ENCODE measurements around the gene EID3. TPM values are rescaled to one million over a fixed set of nuclear protein-coding genes. Genes with fewer than 3 reads are reported as not detected.

EID3 gene
- total and polyA plus RNA-seq, 4 donors = 2.1 to 8.6 (median 7.6) TPM

- intact Hi-C loops (cut with DNase I) = no loop called here
- DNase-seq (no peak), ATAC-seq (ENCODE audit: low FRiP score) (no peak)
- peaks cover 0 to 6% of the 10 kb centered on the region in 2 donors for H3K4me1 ChIP-seq (ENCODE audit: control insufficient read depth in 1 of 2, insufficient read depth in 2 of 2, low read length in 2 of 2)
- no peaks in the 10 kb centered on the region for H3K9me3 ChIP-seq (ENCODE audit: control insufficient read depth, low read length)
- no peak overlapping the region for H3K27ac ChIP-seq (ENCODE audit: low read depth in 1 of 2, low read length in 2 of 2)
- 95 to 97% methylated on average over 4 of the region's 4 CpGs for WGBS, 2 donors
- H3K4me3 ChIP-seq (ENCODE audit: low read length in 2 of 2) = no peak overlapping the region
- H3K36me3 ChIP-seq (ENCODE audit: control insufficient read depth in 1 of 2, insufficient read depth in 2 of 2, low read length in 1 of 2) = no peaks in the 10 kb centered on the region
- no peaks in the 10 kb centered on the region for H3K27me3 ChIP-seq (ENCODE audit: control insufficient read depth in 1 of 2, insufficient read depth in 2 of 2, low read length in 1 of 2)
These were observed 28.7 kb upstream of the EID3 start for GRCh38 chr12:104274811-104275210.

- Histone ChIP-seq H3K4me1 (ENCODE audit: control insufficient read depth in 1 of 2, insufficient read depth in 2 of 2, low read length in 2 of 2) (peaks cover 5 to 7% of the 10 kb centered on the region in 2 donors), H3K36me3 (ENCODE audit: control insufficient read depth in 1 of 2, insufficient read depth in 2 of 2, low read length in 1 of 2) (no peaks in the 10 kb centered on the region), H3K9me3 (ENCODE audit: control insufficient read depth, low read length) (no peaks in the 10 kb centered on the region), H3K4me3 (ENCODE audit: low read length in 2 of 2) (no peak overlapping the region), H3K27ac (ENCODE audit: low read depth in 1 of 2, low read length in 2 of 2) (no peak overlapping the region), H3K27me3 (ENCODE audit: control insufficient read depth in 1 of 2, insufficient read depth in 2 of 2, low read length in 1 of 2) (no peaks in the 10 kb centered on the region)
- DNase-seq (no peak), ATAC-seq (ENCODE audit: low FRiP score) (no peak)
- 75 to 79% methylated on average over 5 of the region's 5 CpGs for WGBS, 2 donors
- intact Hi-C loops (cut with DNase I) = no loop called here
These were observed 27.9 kb upstream of the EID3 start for GRCh38 chr12:104275689-104276088.

GRCh38 chr12:104276273-104277131 lies 27.0 kb upstream of the EID3 start:
- H3K9me3 ChIP-seq (ENCODE audit: control insufficient read depth, low read length) = no peaks in the 10 kb centered on the region
- H3K4me3 ChIP-seq (ENCODE audit: low read length in 2 of 2) = no peak overlapping the region
- H3K36me3 ChIP-seq (ENCODE audit: control insufficient read depth in 1 of 2, insufficient read depth in 2 of 2, low read length in 1 of 2) = no peaks in the 10 kb centered on the region
- peaks cover 5 to 7% of the 10 kb centered on the region in 2 donors for H3K4me1 ChIP-seq (ENCODE audit: control insufficient read depth in 1 of 2, insufficient read depth in 2 of 2, low read length in 2 of 2)
- H3K27me3 ChIP-seq (ENCODE audit: control insufficient read depth in 1 of 2, insufficient read depth in 2 of 2, low read length in 1 of 2) = no peaks in the 10 kb centered on the region
- ATAC-seq (ENCODE audit: low FRiP score) (no peak), DNase-seq (no peak)
- 77 to 78% methylated on average over 8 of the region's 8 CpGs for WGBS, 2 donors
- no peak overlapping the region for H3K27ac ChIP-seq (ENCODE audit: low read depth in 1 of 2, low read length in 2 of 2)
- intact Hi-C loops (cut with DNase I) = no loop called here

GRCh38 chr12:104279164-104279563 lies 24.4 kb upstream of the EID3 start:
- H3K9me3 ChIP-seq (ENCODE audit: control insufficient read depth, low read length) = no peaks in the 10 kb centered on the region
- no peak for DNase-seq
- intact Hi-C loops (cut with DNase I) = no loop called here
- no peak for ATAC-seq (ENCODE audit: low FRiP score)
- H3K36me3 ChIP-seq (ENCODE audit: control insufficient read depth in 1 of 2, insufficient read depth in 2 of 2, low read length in 1 of 2) = no peaks in the 10 kb centered on the region
- H3K4me3 ChIP-seq (ENCODE audit: low read length in 2 of 2) = no peak overlapping the region
- H3K4me1 ChIP-seq (ENCODE audit: control insufficient read depth in 1 of 2, insufficient read depth in 2 of 2, low read length in 2 of 2) = peaks cover 5 to 7% of the 10 kb centered on the region in 2 donors
- H3K27me3 ChIP-seq (ENCODE audit: control insufficient read depth in 1 of 2, insufficient read depth in 2 of 2, low read length in 1 of 2) = no peaks in the 10 kb centered on the region
- peak overlapping the region in 1 of 2 donors; percentile 25 for H3K27ac ChIP-seq (ENCODE audit: low read depth in 1 of 2, low read length in 2 of 2)

GRCh38 chr12:104280111-104280510 lies 23.4 kb upstream of the EID3 start:
- WGBS, 2 donors = 95 to 96% methylated on average over 1 of the region's 1 CpG

GRCh38 chr12:104280717-104281458 lies 22.7 kb upstream of the EID3 start:
- H3K27me3 ChIP-seq (ENCODE audit: control insufficient read depth in 1 of 2, insufficient read depth in 2 of 2, low read length in 1 of 2) = no peaks in the 10 kb centered on the region
- DNase-seq (no peak), ATAC-seq (ENCODE audit: low FRiP score) (peak; percentile 29)
- WGBS, 2 donors = 41 to 68% methylated on average over 3 to 4 of the region's 4 CpGs
- no peaks in the 10 kb centered on the region for H3K36me3 ChIP-seq (ENCODE audit: control insufficient read depth in 1 of 2, insufficient read depth in 2 of 2, low read length in 1 of 2)
- intact Hi-C loops (cut with DNase I) = no loop called here
- H3K9me3 ChIP-seq (ENCODE audit: control insufficient read depth, low read length) = no peaks in the 10 kb centered on the region
- peaks cover 6% of the 10 kb centered on the region in 2 donors for H3K4me1 ChIP-seq (ENCODE audit: control insufficient read depth in 1 of 2, insufficient read depth in 2 of 2, low read length in 2 of 2)
- H3K4me3 ChIP-seq (ENCODE audit: low read length in 2 of 2) = no peak overlapping the region
- peak overlapping the region; percentile 53 to 80 for H3K27ac ChIP-seq (ENCODE audit: low read depth in 1 of 2, low read length in 2 of 2)

More at GRCh38 chr12:104280111-104280510, 23.4 kb upstream of the EID3 start:
- intact Hi-C loops (cut with DNase I) = no loop called here
- no peak overlapping the region for H3K4me3 ChIP-seq (ENCODE audit: low read length in 2 of 2)
- H3K36me3 ChIP-seq (ENCODE audit: control insufficient read depth in 1 of 2, insufficient read depth in 2 of 2, low read length in 1 of 2) = no peaks in the 10 kb centered on the region
- ATAC-seq (ENCODE audit: low FRiP score) (no peak), DNase-seq (no peak)
- peak overlapping the region; percentile 53 to 80 for H3K27ac ChIP-seq (ENCODE audit: low read depth in 1 of 2, low read length in 2 of 2)
- no peaks in the 10 kb centered on the region for H3K9me3 ChIP-seq (ENCODE audit: control insufficient read depth, low read length)
- peaks cover 5 to 7% of the 10 kb centered on the region in 2 donors for H3K4me1 ChIP-seq (ENCODE audit: control insufficient read depth in 1 of 2, insufficient read depth in 2 of 2, low read length in 2 of 2)
- H3K27me3 ChIP-seq (ENCODE audit: control insufficient read depth in 1 of 2, insufficient read depth in 2 of 2, low read length in 1 of 2) = no peaks in the 10 kb centered on the region

- WGBS, 2 donors = 90 to 94% methylated on average over 5 of the region's 5 CpGs
- peak overlapping the region in 1 of 2 donors; percentile 76 for H3K27ac ChIP-seq (ENCODE audit: low read depth in 1 of 2, low read length in 2 of 2)
These were observed 21.9 kb upstream of the EID3 start for GRCh38 chr12:104281636-104282035.

GRCh38 chr12:104282109-104282508 lies 21.4 kb upstream of the EID3 start:
- Histone ChIP-seq H3K36me3 (ENCODE audit: control insufficient read depth in 1 of 2, insufficient read depth in 2 of 2, low read length in 1 of 2) (no peaks in the 10 kb centered on the region), H3K9me3 (ENCODE audit: control insufficient read depth, low read length) (no peaks in the 10 kb centered on the region), H3K27ac (ENCODE audit: low read depth in 1 of 2, low read length in 2 of 2) (peak overlapping the region; percentile 76 to 85), H3K27me3 (ENCODE audit: control insufficient read depth in 1 of 2, insufficient read depth in 2 of 2, low read length in 1 of 2) (no peaks in the 10 kb centered on the region), H3K4me3 (ENCODE audit: low read length in 2 of 2) (no peak overlapping the region), H3K4me1 (ENCODE audit: control insufficient read depth in 1 of 2, insufficient read depth in 2 of 2, low read length in 2 of 2) (peaks cover 3 to 7% of the 10 kb centered on the region in 2 donors)
- ATAC-seq (ENCODE audit: low FRiP score) (no peak), DNase-seq (no peak)
- intact Hi-C loops (cut with DNase I) = no loop called here

More at GRCh38 chr12:104281636-104282035, 21.9 kb upstream of the EID3 start:
- intact Hi-C loops (cut with DNase I) = no loop called here
- Histone ChIP-seq H3K4me3 (ENCODE audit: low read length in 2 of 2) (no peak overlapping the region), H3K36me3 (ENCODE audit: control insufficient read depth in 1 of 2, insufficient read depth in 2 of 2, low read length in 1 of 2) (no peaks in the 10 kb centered on the region), H3K27me3 (ENCODE audit: control insufficient read depth in 1 of 2, insufficient read depth in 2 of 2, low read length in 1 of 2) (no peaks in the 10 kb centered on the region), H3K4me1 (ENCODE audit: control insufficient read depth in 1 of 2, insufficient read depth in 2 of 2, low read length in 2 of 2) (peaks cover 3 to 7% of the 10 kb centered on the region in 2 donors), H3K9me3 (ENCODE audit: control insufficient read depth, low read length) (no peaks in the 10 kb centered on the region)
- DNase-seq (no peak), ATAC-seq (ENCODE audit: low FRiP score) (no peak)

All from aorta (tissue), 5 donors.